ENCODE data around the gene PDE4D. TPM values are rescaled to one million over a fixed set of nuclear protein-coding genes. Genes with fewer than 3 reads are reported as not detected.

PDE4D gene
- total RNA-seq, 1 donor from 2014 or later = 44.8 TPM

GRCh38 chr5:59151162-59151889 is 742.2 kb downstream of the PDE4D start:
- Histone ChIP-seq H3K27me3 (no peaks in the 10 kb centered on the region), H3K27ac (no peak overlapping the region), H3K36me3 (no peaks in the 10 kb centered on the region), H3K4me3 (no peak overlapping the region), H3K4me1 (no peaks in the 10 kb centered on the region), H3K9me3 (no peaks in the 10 kb centered on the region)
- TF ChIP-seq, protein P1, sequence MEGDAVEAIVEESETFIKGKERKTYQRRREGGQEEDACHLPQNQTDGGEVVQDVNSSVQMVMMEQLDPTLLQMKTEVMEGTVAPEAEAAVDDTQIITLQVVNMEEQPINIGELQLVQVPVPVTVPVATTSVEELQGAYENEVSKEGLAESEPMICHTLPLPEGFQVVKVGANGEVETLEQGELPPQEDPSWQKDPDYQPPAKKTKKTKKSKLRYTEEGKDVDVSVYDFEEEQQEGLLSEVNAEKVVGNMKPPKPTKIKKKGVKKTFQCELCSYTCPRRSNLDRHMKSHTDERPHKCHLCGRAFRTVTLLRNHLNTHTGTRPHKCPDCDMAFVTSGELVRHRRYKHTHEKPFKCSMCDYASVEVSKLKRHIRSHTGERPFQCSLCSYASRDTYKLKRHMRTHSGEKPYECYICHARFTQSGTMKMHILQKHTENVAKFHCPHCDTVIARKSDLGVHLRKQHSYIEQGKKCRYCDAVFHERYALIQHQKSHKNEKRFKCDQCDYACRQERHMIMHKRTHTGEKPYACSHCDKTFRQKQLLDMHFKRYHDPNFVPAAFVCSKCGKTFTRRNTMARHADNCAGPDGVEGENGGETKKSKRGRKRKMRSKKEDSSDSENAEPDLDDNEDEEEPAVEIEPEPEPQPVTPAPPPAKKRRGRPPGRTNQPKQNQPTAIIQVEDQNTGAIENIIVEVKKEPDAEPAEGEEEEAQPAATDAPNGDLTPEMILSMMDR (IDR thresholded peaks at IDR 0.05) = no peak
- intact Hi-C loops (cut with DNase I) = no loop called here
- no peak for DNase-seq (ENCODE audit: low spot score in 2 of 2)

DNA sequence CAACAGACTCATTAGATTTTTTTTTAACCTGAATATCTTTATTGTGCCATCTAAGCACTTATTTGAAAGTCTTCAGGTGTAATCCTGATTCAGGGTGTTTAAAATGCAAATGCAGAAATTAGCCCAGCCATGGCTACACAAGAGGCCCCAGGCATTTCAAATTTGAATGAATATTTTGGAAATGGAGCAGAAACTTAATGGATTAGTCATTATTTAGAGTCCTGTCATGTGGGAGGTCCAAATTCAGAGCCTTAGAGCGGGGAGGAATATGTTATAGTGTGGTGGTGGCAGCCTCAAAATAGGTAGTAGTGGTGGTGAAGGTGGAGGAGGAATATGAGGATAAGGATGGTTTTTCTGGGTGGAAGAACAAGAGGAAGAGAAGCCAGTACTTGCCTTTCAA is 743.7 kb downstream of the PDE4D start:
- TF ChIP-seq, protein P1 (IDR thresholded peaks at IDR 0.05) = no peak
- no peaks in the 10 kb centered on the region for H3K27me3 ChIP-seq
- DNase-seq (ENCODE audit: low spot score in 2 of 2) = no peak
- no peaks in the 10 kb centered on the region for H3K36me3 ChIP-seq
- H3K4me3 ChIP-seq = no peak overlapping the region
- no peaks in the 10 kb centered on the region for H3K9me3 ChIP-seq
- no peak overlapping the region for H3K27ac ChIP-seq
- no peaks in the 10 kb centered on the region for H3K4me1 ChIP-seq
- intact Hi-C loops (cut with DNase I) = no loop called here

DNA sequence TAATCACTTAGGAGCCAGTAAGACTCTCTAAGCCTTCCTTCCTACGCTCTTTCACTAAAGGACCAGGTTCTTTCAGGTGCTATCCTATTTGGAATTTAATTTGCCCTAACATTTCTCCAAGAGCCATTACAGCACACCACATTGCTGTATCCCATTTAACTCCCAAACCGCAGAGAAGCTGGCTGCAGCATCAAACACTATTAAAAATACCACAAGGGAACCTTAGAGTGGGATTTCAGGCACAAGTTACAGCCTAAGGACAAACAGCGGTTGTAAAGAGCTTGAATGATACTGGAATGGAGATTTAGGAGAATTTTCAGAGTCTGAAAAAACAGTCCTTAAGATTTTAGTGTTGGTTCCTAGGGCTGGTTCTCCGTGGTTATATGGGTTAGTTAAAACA is 744.3 kb downstream of the PDE4D start:
- Histone ChIP-seq H3K4me3 (no peak overlapping the region), H3K4me1 (no peaks in the 10 kb centered on the region), H3K36me3 (no peaks in the 10 kb centered on the region), H3K27me3 (no peaks in the 10 kb centered on the region), H3K9me3 (no peaks in the 10 kb centered on the region), H3K27ac (no peak overlapping the region)
- intact Hi-C loops (cut with DNase I) = no loop called here
- no peak for DNase-seq (ENCODE audit: low spot score in 2 of 2)
- TF ChIP-seq, protein P1 (IDR thresholded peaks at IDR 0.05) = no peak

DNA sequence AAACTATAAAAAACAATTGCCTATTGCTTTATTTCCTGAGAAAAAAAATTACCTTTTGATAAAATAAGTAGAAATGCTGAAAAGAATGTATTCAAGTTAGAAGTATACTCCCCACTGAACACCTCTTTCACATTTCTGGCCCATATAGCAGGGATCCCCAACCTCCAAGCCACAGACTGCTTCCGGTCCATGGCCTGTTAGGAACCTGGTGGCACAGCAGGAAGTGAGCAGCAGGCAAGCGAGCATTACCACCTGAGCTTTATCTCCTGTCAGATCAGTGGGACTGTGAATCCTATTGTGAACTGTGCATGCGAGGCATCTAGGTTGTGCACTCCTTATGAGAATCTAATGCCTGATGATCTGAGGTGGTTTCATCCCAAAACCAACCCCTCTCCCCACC is 746.8 kb downstream of the PDE4D start:
- no peak for DNase-seq (ENCODE audit: low spot score in 2 of 2)
- intact Hi-C loops (cut with DNase I) = no loop called here
- no peaks in the 10 kb centered on the region for H3K4me1 ChIP-seq
- no peaks in the 10 kb centered on the region for H3K27me3 ChIP-seq
- no peak overlapping the region for H3K4me3 ChIP-seq
- H3K9me3 ChIP-seq = no peaks in the 10 kb centered on the region
- TF ChIP-seq, protein P1 (IDR thresholded peaks at IDR 0.05) = no peak
- H3K36me3 ChIP-seq = no peaks in the 10 kb centered on the region
- no peak overlapping the region for H3K27ac ChIP-seq

GRCh38 chr5:59143926-59144333 is 749.6 kb downstream of the PDE4D start:
- DNase-seq (ENCODE audit: low spot score in 2 of 2) = no peak
- intact Hi-C loops (cut with DNase I) = no loop called here
- Histone ChIP-seq H3K36me3 (no peaks in the 10 kb centered on the region), H3K4me1 (no peaks in the 10 kb centered on the region), H3K4me3 (no peak overlapping the region), H3K9me3 (no peaks in the 10 kb centered on the region), H3K27me3 (no peaks in the 10 kb centered on the region), H3K27ac (no peak overlapping the region)
- TF ChIP-seq, protein P1 (IDR thresholded peaks at IDR 0.05) = no peak

DNA sequence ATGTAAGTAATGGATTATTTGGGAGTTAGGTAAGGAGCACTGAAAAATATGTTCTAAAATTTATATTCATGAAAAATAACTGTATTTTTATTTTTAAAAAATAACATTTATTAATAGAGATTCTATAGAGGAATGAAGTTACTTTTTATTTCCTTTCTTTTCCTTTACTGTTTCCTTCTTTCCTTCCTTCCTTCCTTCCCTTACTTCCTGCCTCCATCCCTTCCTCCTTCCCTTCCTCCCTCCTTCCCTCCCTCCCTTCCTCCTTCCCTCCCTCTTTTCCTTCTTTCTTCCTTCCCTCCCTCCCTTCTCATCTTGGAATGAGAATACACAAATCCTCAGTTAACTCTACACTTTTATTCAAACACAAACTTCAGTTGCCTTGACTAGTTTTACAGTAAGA is 750.6 kb downstream of the PDE4D start:
- H3K9me3 ChIP-seq = no peaks in the 10 kb centered on the region
- intact Hi-C loops (cut with DNase I) = no loop called here
- H3K4me1 ChIP-seq = no peaks in the 10 kb centered on the region
- no peak overlapping the region for H3K27ac ChIP-seq
- no peak for DNase-seq (ENCODE audit: low spot score in 2 of 2)
- H3K27me3 ChIP-seq = no peaks in the 10 kb centered on the region
- no peak overlapping the region for H3K4me3 ChIP-seq
- no peaks in the 10 kb centered on the region for H3K36me3 ChIP-seq
- TF ChIP-seq, protein P1 (IDR thresholded peaks at IDR 0.05) = no peak
